GM19043 (cell line): ENCODE measurements around the gene DLEC1.
"Not testable (repeated sequence)": the region's sequence is repeated elsewhere in the genome, so short reads cannot be mapped to it uniquely, and the experiment has no call there.

Experiments
- ATAC-seq: cut with Tn5 transposase; IDR thresholded peaks from one replicate; pipeline ENCODE4 v1.9.1; 2021; ENCODE audit warnings: low read depth; ENCODE audit not compliant: unreplicated experiment

DLEC1 gene

GRCh38 chr3:38077073-38077472 lies 38.1 kb downstream of the DLEC1 start:
- not testable (repeated sequence) for ATAC-seq

GRCh38 chr3:38082296-38082695 lies 43.3 kb downstream of the DLEC1 start:
- not testable (repeated sequence) for ATAC-seq

- ATAC-seq = not testable (repeated sequence)
Measured at GRCh38 chr3:38083254-38083653, 44.2 kb downstream of the DLEC1 start.

- ATAC-seq = no peak
Measured at GRCh38 chr3:38083871-38084333, 44.9 kb downstream of the DLEC1 start.

- no peak for ATAC-seq
Measured at GRCh38 chr3:38084334-38085310, 45.6 kb downstream of the DLEC1 start.

- no peak for ATAC-seq
Measured at GRCh38 chr3:38085311-38085942, 46.4 kb downstream of the DLEC1 start.

- ATAC-seq = no peak
Measured at GRCh38 chr3:38085943-38086324, 46.9 kb downstream of the DLEC1 start.

GRCh38 chr3:38086496-38086895 lies 47.5 kb downstream of the DLEC1 start:
- no peak for ATAC-seq

GRCh38 chr3:38087278-38087677 lies 48.3 kb downstream of the DLEC1 start:
- ATAC-seq = not testable (repeated sequence)

- no peak for ATAC-seq
Measured at GRCh38 chr3:38088126-38089078, 49.4 kb downstream of the DLEC1 start.

GRCh38 chr3:38089163-38089562 lies 50.2 kb downstream of the DLEC1 start:
- no peak for ATAC-seq

- no peak for ATAC-seq
Measured at GRCh38 chr3:38090453-38090852, 51.4 kb downstream of the DLEC1 start.

GRCh38 chr3:38094999-38095398 lies 56.0 kb downstream of the DLEC1 start:
- no peak for ATAC-seq

GRCh38 chr3:38095669-38096483 lies 56.9 kb downstream of the DLEC1 start:
- no peak for ATAC-seq

GRCh38 chr3:38097446-38098375 lies 58.7 kb downstream of the DLEC1 start:
- no peak for ATAC-seq

- ATAC-seq = no peak
Measured at GRCh38 chr3:38098376-38098723, 59.3 kb downstream of the DLEC1 start.

- no peak for ATAC-seq
Measured at GRCh38 chr3:38099518-38099917, 60.5 kb downstream of the DLEC1 start.

GRCh38 chr3:38100498-38100897 lies 61.5 kb downstream of the DLEC1 start:
- no peak for ATAC-seq
